Posterior cingulate gyrus (tissue), 11 donors: ENCODE data around the gene ARX.

Source experiments
- DNase-seq, 10 donors: peaks; one replicate each; pipeline versions ENCODE4 v3.0.0 to v3.0.0-alpha.2; 2020 to 2021; ENCODE audit warnings: mixed read lengths in 3 of 10
- intact Hi-C: fragments of 100-400 bp; cut with DNase I; formaldehyde crosslinking; loops from one replicate; pipeline ENCODE4 v1.15.1; 2023

Gene ARX

DNA sequence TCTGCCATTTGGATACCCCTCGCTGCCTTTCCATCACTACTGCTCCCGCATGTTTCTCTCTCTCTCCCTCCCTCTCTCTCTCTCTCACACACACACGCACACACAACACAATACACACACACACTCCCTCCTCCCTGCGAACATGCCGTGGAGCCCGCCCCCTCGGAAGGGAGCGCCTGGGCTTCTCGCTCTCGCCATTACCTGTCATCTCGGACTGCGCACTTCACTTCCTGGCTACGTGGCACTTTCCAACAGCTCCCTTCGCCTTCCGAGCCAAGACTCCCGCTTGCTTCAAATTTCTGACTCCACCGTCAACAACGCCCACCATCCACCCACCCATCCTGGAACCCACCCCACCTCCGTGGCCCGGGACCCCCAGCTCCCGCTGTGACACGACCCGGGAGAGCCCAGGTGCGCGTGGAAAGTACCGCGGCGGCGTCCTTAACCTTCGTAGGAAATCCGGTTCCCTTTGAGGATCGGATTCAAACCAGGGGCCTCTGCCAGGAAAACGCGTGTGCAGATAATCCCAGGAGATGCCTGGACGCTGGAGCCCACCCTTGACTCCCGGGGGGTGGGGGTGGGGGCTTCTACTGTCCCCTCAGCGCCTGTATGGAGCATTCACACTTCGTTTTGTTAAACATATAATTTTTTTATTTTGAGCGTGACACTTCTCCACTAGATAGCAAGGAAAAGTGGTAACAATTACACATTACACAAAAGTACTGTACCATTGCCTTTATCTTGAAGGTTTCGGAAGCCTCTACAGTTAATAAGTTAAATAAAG, 12.5 kb downstream of the ARX start:
- intact Hi-C loops = no loop called here
- no peak for DNase-seq

DNA sequence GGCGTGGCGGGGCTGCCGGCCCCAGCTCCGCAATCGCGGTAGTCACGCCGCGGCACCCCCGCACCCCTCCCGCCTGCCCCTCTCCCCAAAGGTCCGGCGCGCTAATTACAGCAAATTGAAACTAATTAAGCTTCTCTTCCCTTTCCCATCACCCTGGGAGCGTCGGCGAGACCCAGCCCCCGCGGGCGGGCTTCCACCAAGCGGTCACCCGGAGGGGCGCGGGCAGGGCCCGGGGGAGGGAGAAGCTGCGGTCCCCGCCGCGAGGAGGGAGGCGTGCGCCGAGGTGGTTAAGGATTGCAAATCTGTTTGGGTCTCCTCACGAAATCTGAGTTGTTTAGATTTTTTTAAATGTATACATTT, 13.1 kb downstream of the ARX start:
- intact Hi-C loops = no loop called here
- no peak for DNase-seq

DNA sequence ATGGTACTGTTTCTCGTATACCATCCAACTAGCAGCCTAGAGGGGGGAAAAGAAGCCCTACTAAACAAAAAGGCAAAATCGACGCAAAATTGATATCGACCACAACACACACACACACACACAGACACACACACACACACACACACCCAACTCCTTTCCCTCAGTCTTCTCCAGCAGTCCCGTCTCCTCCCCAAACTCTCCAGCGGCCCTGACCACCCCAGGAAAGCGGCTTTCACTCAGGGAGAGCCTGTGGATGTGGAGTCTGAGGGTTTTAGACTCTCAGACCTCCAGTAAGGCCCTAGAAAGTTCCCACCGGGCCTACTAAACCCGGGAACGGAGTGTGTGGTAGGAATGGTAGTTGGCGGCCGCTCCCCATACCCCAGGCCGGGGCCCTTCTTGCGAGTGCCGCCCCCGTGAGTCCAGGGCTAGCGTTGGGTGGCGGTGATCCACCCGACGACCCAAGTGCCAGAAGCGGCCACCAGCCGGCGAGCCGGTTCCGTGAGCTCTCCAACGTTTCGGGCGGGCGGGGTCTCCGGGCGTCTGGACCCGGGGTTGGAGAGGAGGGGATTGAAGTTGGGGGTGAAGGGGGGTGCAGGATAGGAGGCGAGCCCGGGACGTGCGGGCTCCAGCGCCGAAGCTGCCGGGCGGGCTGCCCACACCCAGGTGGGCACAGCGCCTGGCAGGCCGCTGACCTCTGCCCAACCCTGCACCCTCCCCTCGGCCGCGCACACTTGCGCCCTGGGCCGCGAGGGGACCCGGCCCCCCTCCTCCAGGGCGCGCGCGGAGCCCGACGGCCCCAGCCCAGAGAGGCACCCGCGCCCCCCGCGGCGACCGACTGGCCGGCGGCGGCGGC, 13.7 kb downstream of the ARX start:
- intact Hi-C loops = no loop called here
- DNase-seq = no peak

DNA sequence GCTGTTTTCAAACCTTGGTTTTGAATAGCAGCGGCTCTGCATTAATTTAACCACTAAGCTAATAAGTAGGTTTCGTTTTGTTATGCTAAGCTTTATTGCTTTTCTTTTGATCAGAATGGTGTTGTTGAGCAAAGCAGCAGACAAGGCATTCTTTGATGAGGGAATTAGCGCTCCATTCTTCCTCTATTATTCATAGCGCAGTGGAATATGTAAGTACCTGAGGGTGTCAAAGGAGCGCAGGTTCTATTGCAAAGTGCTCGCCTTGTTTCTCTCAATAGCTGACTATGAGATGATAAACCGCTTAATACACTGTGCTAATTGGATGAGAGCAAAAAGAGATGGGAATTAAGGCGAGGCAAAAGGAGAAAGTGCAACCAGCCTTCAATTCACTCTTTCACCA, 16.3 kb downstream of the ARX start:
- intact Hi-C loops = no loop called here
- DNase-seq = no peak

DNA sequence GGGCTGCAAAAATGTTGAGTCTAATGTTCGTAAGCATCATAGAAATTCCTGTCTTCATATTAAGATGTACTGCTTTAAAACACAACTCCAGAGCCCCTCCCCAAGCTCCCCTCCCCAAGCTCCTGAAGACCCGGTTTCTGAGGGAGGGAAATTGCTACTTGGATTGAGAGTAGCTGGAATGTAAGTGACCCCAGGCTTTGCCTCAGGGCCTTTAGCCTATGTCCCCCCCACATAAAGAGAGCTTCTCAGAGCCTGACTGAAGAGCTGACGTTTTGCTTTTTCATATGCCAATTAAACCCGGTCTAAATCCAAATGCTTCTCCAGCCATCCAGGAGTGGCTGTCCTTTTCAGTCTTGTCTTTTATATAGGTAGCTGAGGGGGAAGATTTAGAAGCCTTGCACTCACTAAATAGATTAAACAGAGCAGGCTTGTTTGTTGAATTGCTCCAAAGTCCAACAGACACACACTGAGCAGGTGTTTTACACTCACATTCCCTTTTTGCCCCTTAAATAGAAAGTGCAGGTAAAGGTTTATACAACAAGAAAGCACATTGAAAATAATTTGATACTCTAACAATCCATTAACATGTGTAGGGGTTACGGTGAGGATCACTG, 19.6 kb downstream of the ARX start:
- no peak for DNase-seq
- intact Hi-C loops = no loop called here

DNA sequence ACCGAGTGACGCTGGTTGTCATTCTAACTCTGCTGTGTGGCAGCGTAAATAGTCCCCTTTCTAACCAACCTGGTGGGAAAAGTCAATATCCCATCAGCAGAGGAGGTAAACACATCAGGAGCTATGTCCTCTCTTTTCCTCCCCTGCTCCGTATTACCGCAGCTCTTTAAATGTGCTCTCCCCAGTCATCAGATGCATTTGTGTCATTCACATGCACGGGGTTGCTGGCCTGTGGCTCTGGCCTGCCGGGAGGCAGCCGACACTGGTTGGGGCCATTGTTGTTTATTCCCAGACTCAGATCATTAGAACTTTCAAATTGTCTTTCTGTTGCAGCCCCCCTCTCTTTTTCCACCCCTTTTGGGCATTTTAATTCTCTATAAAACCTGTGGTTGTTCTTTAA, 21.9 kb downstream of the ARX start:
- no peak for DNase-seq
- intact Hi-C loops = no loop called here

DNA sequence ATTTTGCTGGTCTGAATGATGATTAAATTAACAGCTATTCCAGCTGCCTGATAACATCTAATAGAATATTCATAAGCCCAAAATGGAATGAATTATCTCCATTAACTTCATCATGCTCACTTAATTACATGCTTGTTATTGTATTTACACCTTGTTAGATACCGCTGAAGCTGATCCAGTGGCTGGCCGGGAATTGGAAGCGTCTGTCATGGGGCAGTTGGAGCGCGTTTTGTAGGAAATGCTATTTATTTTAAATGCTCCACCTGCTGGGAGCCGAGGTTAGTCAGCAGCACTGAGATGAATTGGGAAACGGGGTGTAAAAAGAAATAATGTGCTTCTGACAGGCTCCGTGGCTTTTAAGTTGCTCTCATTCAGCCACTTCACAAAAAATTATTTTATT, 25.2 kb downstream of the ARX start:
- no peak for DNase-seq
- intact Hi-C loops = no loop called here

DNA sequence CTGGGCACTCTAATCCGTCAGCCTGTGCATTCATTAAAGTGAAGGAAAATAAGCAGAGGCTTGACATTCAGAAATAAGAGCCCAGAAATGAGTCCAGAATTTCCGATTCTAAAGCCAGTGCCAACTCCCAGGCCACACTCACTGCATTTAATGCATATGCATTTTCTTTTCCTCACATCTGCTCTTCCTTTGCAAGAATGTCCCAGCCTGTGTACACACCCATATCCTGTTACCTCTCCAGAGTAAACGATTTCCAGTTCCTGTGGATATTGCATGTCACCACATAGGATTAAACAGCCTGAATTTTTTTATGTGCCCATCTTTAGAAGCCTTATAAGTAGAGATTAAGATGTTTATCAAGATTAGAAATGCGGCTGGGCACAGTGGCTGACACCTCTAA, 27.5 kb downstream of the ARX start:
- DNase-seq = no peak
- intact Hi-C loops = no loop called here

DNA sequence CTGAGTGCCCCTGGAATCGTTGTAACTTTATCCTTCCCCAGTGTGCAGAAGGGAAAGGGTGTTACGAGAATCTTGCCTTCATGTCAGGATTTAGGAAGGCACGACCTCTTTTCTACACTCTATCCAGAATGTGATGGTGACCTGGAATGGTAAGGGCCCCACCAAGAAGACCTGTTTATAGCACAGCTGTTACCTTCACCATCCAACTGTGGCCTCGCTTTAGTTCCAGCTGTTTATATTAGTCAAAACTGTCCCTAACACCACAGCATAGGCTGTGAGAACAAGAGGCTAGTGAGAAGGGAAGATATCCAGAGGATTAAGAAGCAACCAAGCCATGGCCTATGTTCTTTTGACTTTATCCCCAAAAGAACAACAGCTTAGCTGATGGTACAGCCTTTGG, 28.0 kb downstream of the ARX start:
- no peak for DNase-seq
- intact Hi-C loops = no loop called here

DNA sequence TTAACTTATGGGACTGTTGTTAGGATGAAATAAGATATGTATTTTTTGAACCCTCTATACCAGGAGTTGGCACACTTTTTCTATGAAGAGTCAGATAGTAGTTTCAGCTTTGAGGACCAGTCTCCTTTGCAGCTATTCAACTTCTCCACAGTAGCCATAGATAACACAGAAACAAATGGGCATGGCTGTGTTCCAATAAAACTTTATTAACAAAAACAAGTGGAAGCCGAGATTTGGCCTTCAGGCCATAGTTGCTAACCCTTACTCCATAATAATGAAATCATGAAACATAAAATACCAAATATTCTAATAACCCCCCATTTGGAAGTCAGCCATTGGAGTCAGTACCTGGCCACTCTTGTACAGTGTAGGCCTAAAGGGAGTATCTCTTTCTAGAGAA, 30.6 kb downstream of the ARX start:
- intact Hi-C loops = no loop called here
- no peak for DNase-seq

DNA sequence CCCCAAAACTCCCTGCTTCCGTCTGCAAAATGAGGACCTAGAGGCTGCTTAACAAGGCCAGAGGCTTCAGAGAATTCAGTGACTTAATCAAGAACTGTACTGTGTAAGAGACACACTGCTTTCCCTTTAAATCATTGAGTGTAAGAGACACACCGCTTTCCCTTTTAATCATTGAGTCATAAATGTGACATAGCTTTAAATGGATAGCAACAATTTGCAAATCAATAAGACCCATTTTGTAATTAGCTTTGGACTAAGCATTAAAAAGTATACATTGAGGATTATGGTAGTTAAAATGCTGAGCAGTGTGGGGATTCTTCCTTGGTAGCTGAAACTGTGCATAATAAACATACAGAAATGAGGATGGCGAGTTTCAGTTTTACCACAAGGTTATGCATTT, 31.8 kb downstream of the ARX start:
- DNase-seq = no peak

DNA sequence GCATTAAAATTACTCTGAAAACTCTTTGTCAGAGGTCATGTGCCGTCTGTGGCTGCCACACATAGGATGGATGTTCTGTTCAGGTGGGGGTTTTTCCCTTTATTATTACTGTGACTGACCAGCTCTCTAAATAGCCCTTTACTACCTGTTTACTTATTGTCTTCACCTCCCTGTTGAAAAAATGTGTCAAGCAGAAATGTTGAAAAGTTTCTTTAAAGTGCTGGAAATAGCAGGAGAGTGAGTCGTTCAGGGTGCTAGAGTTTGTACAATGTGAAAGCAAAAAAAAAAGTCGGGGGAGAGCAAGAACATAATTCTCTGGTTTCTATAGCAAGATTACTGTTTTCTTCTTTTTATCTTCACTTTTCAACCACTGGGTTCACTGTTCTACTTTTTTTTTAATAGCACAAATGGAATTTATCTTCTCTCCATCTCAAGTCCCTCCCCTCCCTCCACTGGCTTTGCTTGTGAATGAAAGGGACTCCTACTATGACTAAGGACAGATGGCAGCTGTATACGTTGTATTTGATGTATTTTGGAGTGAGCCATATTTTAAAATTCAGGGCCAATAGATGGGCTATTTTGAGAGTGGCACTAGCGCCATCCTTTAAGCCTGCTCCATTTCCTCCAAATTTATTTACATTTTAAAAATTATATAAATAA, 33.3 kb downstream of the ARX start:
- intact Hi-C loops = no loop called here
- no peak for DNase-seq

More for the DNA sequence above, 31.8 kb downstream of the ARX start:
- intact Hi-C loops = no loop called here

DNA sequence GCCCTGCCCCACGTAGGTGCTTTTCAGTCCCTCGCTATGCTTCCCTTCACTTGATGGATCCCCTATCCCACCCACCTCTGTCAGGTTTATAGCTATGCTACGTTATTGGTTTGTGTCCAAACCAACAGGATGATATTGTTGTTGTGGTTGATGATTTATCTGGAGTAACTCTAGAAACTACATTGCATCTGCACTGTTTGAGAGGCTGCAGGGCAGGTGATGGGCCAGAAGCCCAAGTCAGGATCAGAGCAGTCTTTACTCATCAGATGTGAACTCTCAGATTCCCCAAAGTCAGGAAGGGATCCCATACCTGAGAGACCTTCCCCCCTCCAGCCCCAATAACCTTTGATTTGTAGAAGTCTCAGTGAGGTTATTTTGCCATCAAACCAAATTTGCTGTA, 34.7 kb downstream of the ARX start:
- DNase-seq = no peak
- intact Hi-C loops = no loop called here

DNA sequence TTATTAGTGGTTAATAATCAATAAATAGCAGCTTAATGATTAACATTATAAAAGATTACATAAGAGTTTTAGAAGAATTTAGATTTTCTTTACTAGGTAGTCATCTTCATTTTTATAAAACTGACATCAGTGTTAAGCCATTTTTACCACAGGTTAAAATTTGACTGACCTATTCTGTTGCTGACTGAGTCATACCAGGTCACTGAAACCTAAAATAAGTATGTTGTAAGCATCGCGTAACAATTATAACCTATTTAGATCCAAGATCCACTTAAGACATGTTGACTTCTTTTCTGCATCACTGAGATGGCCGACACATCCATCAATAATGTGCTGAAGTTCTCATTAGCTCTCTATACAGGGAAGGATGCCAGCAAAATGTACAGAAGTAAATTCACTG, 36.7 kb downstream of the ARX start:
- intact Hi-C loops = no loop called here
- no peak for DNase-seq

DNA sequence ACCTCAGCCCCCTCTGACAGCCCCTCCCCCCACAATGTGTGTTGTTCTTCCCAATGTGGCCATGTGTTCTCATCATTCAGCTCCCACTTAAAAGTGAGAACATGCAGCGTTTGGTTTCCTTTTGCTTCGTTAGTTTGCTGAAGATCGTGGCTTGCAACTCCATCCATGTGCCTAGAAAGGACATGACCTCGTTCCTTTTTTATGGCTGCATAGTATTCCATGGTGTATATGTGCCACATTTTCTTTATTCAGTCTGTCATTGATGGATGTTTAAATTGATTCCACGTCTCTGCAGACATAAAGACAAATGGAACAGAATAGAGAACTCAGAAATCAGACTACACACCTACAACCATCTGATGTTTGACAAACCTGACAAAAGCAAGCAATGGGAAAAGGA, 46.0 kb downstream of the ARX start:
- intact Hi-C loops = no loop called here
- DNase-seq = no peak

DNA sequence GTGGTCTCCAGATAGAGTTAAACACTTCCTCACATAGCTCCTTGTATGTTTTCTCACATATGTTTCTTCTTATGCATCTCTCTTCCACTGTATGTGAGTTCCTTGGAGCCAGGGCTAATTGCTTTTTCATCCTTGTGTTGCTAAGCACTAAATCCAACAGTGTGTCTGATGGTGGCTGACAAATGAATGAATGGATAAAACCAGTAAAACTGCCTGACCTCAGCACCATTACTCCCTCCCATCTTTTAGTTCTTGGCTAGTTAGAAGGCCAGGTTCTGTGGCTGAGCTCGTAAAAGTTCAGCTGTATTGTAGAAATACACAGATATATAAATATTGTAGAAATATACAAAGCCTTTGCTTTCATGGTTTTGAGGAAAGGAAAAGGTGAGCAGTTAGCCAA, 50.4 kb downstream of the ARX start:
- intact Hi-C loops = no loop called here
- DNase-seq = no peak

DNA sequence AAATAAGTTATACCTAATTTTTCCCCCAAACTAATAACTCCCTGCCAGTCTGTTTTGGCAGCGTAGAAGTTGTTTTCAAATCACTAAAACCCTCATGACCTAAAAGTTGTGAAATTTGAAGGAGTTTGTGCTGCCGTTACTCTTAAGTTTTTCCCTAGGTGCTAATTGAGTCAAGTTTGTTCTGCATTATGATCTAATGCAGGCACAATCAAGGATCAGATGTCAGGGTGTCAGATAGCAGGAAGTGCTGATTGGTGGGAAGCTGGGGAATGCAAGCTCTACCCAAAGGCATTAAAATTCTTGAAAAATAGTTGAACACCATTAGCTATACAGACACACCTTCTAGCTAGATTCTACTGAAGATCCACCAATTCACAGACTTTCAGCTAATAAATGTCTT, 51.9 kb downstream of the ARX start:
- no peak for DNase-seq
- intact Hi-C loops = no loop called here

DNA sequence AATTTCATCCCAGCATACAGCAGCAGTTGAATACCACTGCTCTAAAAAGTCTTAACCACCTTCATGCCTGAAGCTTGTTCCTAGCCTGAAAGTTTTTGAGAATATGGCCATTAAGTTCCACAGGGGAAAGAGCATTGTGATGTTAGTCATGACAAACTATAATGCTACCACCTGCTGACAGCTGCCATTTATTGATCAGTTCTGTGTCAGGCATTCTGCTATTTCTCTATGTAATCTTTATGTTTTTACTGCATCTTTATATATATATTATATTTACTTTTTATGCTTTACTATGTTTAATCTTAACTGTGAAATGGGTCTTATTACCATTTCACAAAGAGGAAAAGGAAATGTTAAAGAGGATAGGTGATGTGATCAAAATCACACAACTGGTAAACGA, 54.0 kb downstream of the ARX start:
- no peak for DNase-seq
- intact Hi-C loops = no loop called here

DNA sequence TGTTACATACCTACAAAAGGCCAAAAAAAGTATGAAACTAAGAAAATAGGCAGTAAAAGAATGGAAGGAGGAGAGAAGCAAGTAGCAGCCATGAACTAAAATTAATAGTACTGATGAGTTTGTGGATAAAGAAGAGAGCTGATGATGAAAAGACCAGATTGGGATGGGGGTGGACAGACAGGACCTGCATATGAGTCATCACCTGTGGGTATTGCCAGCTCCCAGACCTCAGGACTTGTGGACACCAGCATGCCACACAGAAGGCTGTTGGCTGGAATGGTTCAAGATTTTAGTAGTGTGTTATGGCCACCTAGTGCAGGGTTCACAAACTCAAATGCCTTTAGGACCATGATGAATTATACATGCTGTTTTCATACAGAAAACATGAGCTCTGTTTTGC, 58.9 kb downstream of the ARX start:
- intact Hi-C loops = no loop called here
- DNase-seq = no peak

DNA sequence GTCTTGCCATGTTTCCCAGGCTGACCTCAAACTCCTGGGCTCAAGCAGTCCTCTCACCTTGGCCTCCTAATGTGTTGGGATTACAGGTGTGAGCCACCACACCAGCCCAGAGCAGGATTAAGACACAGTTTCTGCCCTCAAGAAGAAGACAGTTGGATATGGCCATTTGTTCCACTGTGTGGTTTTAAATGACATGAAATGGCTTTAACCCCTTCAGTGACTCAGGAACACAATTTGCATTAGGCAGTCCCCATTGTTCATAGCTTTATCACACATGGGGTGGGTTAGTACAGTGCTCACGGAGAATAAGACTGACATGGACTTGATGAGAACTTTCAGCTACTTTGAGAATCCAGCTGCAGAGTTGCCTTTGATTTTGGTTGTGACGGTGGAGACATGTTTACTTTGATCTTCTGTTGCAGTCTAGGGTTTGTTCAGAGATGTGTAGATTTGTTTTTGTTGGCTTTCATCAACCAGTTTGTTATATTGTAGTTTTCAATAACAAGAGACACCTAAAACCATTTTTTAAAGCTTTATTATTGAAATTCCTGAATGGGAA, 60.3 kb downstream of the ARX start:
- no peak for DNase-seq
- intact Hi-C loops = no loop called here

DNA sequence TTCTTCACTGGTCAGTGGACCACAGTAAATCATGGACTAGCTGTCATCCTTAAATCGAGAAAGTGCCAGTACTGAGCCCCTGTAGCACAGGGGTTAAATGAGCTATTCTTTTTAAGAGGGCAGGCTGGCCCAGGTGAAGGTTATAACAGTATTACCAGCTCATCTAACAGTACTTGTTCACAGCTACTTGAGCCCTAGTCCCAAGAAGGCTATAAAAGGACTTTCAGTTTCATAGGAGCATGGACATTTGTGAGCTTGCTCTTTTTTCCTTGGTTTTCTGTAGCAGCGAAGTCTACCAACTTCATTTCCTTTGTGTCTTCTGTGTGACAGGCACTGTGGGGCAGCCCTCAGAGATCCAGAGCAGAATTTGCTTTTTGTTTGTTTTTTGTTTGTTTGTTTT, 61.0 kb downstream of the ARX start:
- DNase-seq = no peak

More for the DNA sequence above, 61.0 kb downstream of the ARX start:
- intact Hi-C loops = no loop called here
